Measurements from ENCODE around the gene CISD1. TPM values are rescaled to one million over a fixed set of nuclear protein-coding genes. Genes with fewer than 3 reads are reported as not detected.
A peak's percentile ranks its signal among the peaks of the same experiment; 100 is the strongest.
"Not testable (repeated sequence)": the region's sequence is repeated elsewhere in the genome, so short reads cannot be mapped to it uniquely, and the experiment has no call there.

The CISD1 gene
- total RNA-seq, 1 donor: 31.5 TPM

GRCh38 chr10:58253184-58253583, 15.8 kb upstream of the CISD1 start:
- no peaks in the 10 kb centered on the region for H3K36me3 ChIP-seq (ENCODE audit: insufficient read depth, low read length)
- peaks cover 6% of the 10 kb centered on the region for H4K20me1 ChIP-seq (ENCODE audit: insufficient read depth, low read length)
- no peaks in the 10 kb centered on the region for H3K9me3 ChIP-seq (ENCODE audit: low read depth, low read length)
- no peaks in the 10 kb centered on the region for H3K79me2 ChIP-seq (ENCODE audit: insufficient read depth, low read length)
- TF ChIP-seq CTCF (IDR thresholded peaks at IDR 0.05; ENCODE audit: extremely low read depth, low read depth, low read length): no peak
- no peak for DNase-seq (ENCODE audit: insufficient read length, low spot score, missing footprints)
- H3K27ac ChIP-seq (ENCODE audit: low read depth, low read length): no peak overlapping the region
- no peak overlapping the region for H3K4me2 ChIP-seq (ENCODE audit: insufficient read depth, low read length)
- no peaks in the 10 kb centered on the region for H3K27me3 ChIP-seq (ENCODE audit: insufficient read depth, low read length)
- H2AFZ ChIP-seq (ENCODE audit: low read length): no peak overlapping the region
- no peak overlapping the region for H3K4me3 ChIP-seq (ENCODE audit: insufficient read depth, low read length)
- H3K4me1 ChIP-seq (ENCODE audit: insufficient read depth, low read length): no peaks in the 10 kb centered on the region

GRCh38 chr10:58254644-58255043, 14.3 kb upstream of the CISD1 start:
- no peak for TF ChIP-seq CTCF (IDR thresholded peaks at IDR 0.05; ENCODE audit: extremely low read depth, low read depth, low read length)
- DNase-seq (ENCODE audit: insufficient read length, low spot score, missing footprints): no peak
- H3K4me3 ChIP-seq (ENCODE audit: insufficient read depth, low read length): no peak overlapping the region
- no peaks in the 10 kb centered on the region for H3K27me3 ChIP-seq (ENCODE audit: insufficient read depth, low read length)
- peaks cover 5% of the 10 kb centered on the region for H3K79me2 ChIP-seq (ENCODE audit: insufficient read depth, low read length)
- H3K27ac ChIP-seq (ENCODE audit: low read depth, low read length): no peak overlapping the region
- H4K20me1 ChIP-seq (ENCODE audit: insufficient read depth, low read length): peaks cover 6% of the 10 kb centered on the region
- H3K36me3 ChIP-seq (ENCODE audit: insufficient read depth, low read length): no peaks in the 10 kb centered on the region
- no peak overlapping the region for H2AFZ ChIP-seq (ENCODE audit: low read length)
- no peaks in the 10 kb centered on the region for H3K9me3 ChIP-seq (ENCODE audit: low read depth, low read length)
- H3K4me2 ChIP-seq (ENCODE audit: insufficient read depth, low read length): no peak overlapping the region
- H3K4me1 ChIP-seq (ENCODE audit: insufficient read depth, low read length): no peaks in the 10 kb centered on the region

GRCh38 chr10:58256013-58256780, 12.8 kb upstream of the CISD1 start:
- not testable (repeated sequence) for H3K4me3 ChIP-seq (ENCODE audit: insufficient read depth, low read length); H3K27me3 ChIP-seq (ENCODE audit: insufficient read depth, low read length); H3K9me3 ChIP-seq (ENCODE audit: low read depth, low read length); H3K36me3 ChIP-seq (ENCODE audit: insufficient read depth, low read length); H3K27ac ChIP-seq (ENCODE audit: low read depth, low read length); H3K4me2 ChIP-seq (ENCODE audit: insufficient read depth, low read length); H2AFZ ChIP-seq (ENCODE audit: low read length); H4K20me1 ChIP-seq (ENCODE audit: insufficient read depth, low read length); DNase-seq (ENCODE audit: insufficient read length, low spot score, missing footprints); H3K4me1 ChIP-seq (ENCODE audit: insufficient read depth, low read length)
- peaks cover 13% of the 10 kb centered on the region for H3K79me2 ChIP-seq (ENCODE audit: insufficient read depth, low read length)

- Histone ChIP-seq H3K9me3 (ENCODE audit: low read depth, low read length) (no peaks in the 10 kb centered on the region), H3K27me3 (ENCODE audit: insufficient read depth, low read length) (no peaks in the 10 kb centered on the region), H4K20me1 (ENCODE audit: insufficient read depth, low read length) (peaks cover 4% of the 10 kb centered on the region), H3K4me1 (ENCODE audit: insufficient read depth, low read length) (no peaks in the 10 kb centered on the region), H3K36me3 (ENCODE audit: insufficient read depth, low read length) (no peaks in the 10 kb centered on the region), H3K4me3 (ENCODE audit: insufficient read depth, low read length) (no peak overlapping the region), H2AFZ (ENCODE audit: low read length) (no peak overlapping the region), H3K79me2 (ENCODE audit: insufficient read depth, low read length) (peaks cover 28% of the 10 kb centered on the region), H3K4me2 (ENCODE audit: insufficient read depth, low read length) (no peak overlapping the region), H3K27ac (ENCODE audit: low read depth, low read length) (no peak overlapping the region)
- peak; percentile 40 for TF ChIP-seq CTCF (IDR thresholded peaks at IDR 0.05; ENCODE audit: extremely low read depth, low read depth, low read length)
- DNase-seq (ENCODE audit: insufficient read length, low spot score, missing footprints): no peak
Measured at GRCh38 chr10:58258977-58259692, 9.8 kb upstream of the CISD1 start.
